ENCODE results near the gene FERD3L. TPM values are rescaled to one million over a fixed set of nuclear protein-coding genes. Genes with fewer than 3 reads are reported as not detected.
"Not testable (repeated sequence)": the region's sequence is repeated elsewhere in the genome, so short reads cannot be mapped to it uniquely, and the experiment has no call there.

FERD3L gene, protein sequence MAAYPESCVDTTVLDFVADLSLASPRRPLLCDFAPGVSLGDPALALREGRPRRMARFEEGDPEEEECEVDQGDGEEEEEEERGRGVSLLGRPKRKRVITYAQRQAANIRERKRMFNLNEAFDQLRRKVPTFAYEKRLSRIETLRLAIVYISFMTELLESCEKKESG
- total RNA-seq (2014; rRNA removed; shearing (Covaris generic)), result not detected in 2 replicates

DNA sequence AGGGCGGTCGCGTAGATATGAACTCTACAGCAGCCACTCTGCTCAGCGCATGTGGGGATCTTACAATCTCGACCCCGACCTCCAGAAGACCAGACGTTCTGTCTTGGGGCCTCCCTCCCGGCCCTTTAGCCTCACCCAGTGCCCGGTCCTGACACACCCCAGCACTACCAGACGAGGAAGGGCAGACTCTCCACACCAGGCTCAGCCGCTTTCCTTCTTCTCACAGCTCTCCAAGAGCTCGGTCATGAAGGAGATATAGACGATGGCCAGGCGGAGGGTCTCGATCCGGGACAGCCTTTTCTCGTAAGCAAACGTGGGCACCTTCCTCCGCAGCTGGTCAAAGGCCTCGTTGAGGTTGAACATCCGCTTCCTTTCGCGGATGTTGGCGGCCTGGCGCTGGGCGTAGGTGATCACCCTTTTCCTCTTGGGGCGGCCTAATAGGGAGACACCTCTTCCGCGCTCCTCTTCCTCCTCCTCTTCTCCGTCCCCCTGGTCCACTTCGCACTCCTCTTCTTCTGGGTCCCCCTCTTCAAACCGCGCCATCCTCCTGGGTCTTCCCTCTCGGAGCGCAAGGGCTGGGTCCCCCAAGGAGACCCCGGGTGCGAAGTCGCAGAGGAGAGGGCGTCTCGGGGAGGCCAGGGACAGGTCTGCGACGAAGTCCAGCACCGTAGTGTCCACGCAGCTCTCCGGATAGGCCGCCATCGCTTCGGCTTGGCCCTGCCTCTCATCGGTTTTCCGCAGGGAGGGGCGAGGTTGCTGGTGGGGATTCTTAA, at the start of gene FERD3L:
Gene FERD3L (minus strand): TSS at position 761 of the 773 bp plus-strand sequence. CDS start 59 bp downstream, at position 702.
- DNase-seq (ENCODE audit: low read depth), result no peak

DNA sequence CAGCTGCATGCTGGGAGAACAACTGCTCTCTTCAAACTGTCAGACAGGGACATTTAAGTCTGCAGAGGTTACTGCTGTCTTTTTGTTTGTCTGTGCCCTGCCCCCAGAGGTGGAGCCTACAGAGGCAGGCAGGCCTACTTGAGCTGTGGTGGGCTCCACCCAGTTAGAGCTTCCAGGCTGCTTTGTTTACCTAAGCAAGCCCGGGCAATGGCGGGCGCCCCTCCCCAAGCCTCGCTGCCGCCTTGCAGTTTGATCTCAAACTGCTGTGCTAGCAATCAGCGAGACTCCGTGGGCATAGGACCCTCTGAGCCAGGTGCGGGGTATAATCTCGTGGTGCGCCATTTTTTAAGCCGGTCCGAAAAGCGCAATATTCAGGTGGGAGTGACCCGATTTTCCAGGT, 49.2 kb upstream of the FERD3L start:
- not testable (repeated sequence) for DNase-seq (ENCODE audit: low read depth)

DNA sequence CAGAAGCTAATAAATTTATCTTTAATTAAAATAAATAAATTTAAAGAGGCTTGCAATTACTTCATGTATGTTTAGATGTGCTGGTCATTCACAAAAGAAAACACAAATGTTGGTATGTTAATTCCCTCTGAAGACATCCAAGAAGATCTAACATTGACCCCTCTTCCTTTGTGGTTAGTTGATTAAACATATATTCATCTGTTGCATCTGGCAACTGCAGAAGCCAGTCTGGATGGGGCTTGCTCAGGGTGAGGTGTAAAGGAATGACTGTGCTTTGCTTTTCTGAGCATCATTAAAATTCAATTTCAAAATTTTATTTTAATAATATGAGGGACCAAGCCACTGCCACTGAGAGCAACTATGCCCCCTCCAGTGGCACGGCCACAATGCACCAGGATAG, 36.4 kb upstream of the FERD3L start:
- DNase-seq (ENCODE audit: low read depth), result no peak

DNA sequence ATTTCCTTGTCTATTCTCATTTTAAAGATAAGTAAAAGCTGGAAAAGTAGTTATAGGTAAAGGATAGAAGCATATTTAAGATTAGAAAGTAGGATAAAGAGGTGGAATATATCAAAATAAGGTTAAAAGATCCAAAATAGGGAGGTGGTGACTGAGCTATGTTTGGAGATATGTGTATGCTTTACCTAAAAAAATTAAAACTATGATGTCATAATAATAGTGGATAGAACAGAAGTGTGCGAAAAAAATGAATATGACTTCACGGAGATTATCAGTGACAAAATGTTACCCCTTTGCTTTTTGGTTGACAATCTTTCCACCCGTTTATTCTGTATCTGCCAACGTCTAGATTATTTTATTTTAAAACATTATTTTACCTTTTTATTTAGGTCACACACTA, 33.4 kb upstream of the FERD3L start:
- DNase-seq (ENCODE audit: low read depth), result no peak

DNA sequence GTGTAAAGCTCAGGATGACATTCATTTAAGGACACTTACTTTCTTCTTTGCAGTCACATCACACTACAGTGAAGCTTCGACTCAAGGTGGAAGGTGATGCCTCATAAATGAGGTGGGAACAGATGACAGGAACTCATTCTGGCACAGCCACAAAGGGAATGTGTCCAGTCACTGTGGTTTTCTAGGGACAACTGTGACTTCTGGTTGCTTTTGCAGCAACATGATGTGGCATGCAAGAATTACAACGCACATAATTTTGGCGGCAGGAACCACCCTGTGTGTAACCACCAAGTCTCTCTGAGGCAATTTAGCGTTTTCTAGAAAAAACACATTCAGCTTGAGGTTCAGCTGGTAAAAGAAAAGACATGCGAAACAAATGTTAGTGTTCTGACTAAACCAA, 32.0 kb upstream of the FERD3L start:
- DNase-seq (ENCODE audit: low read depth), result peak; percentile 43

DNA sequence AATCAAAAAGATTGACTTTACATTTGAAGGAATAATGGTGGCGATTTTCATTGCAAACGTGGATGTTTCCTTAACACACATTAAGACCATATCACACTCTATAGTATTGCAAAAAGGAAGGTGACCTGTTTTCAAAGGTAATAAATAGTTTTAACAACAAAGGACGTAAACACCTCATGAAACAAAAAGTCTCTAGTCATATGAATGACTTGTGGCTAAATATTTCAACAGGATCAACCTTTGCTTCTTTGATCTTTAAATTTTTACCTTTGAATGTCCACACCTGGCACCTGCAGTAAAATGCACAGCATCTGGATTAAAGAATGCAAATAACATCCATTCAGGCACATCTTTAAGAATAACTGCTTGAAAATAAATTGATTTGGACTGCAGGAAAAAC, 30.0 kb upstream of the FERD3L start:
- no peak for DNase-seq (ENCODE audit: low read depth)

DNA sequence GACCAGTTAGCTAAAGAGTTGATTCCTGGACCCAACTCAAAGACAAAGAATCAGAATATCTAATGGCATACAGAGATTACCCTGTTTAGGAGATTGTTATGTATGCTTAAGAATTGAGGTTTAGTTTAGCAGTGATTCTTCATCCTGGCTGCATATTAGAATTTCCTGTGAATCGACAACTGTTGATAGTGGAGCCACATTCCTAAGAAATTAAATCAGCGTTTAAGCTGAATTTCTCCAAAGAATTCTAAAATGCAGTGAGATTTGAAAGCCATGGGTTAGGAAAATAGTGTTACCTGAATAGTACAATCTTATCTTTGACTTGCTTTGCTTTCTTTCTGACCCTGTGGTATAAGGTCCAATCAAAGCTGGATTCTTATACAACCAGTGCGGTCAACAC, 16.4 kb upstream of the FERD3L start:
- no peak for DNase-seq (ENCODE audit: low read depth)

DNA sequence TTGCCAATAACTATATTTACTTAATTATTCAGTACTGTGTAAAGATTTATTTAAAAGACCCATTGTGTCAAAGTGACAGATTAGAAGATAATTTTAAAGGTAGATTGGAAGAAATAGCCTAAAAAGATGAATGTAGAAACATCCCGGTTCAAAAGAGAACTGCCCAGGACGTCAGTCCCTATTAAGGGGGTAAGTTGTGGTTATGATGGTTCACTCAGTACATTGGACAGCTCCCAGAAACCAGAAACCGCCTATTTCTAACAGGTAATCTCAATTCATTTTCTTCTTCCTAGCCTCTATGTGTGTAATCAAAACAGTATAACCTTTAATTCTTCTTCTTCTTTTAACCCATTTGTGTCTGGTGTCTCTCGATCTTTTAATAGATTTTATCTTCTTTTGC, 1.5 kb upstream of the FERD3L start:
- DNase-seq (ENCODE audit: low read depth), result peak; percentile 25

DNA sequence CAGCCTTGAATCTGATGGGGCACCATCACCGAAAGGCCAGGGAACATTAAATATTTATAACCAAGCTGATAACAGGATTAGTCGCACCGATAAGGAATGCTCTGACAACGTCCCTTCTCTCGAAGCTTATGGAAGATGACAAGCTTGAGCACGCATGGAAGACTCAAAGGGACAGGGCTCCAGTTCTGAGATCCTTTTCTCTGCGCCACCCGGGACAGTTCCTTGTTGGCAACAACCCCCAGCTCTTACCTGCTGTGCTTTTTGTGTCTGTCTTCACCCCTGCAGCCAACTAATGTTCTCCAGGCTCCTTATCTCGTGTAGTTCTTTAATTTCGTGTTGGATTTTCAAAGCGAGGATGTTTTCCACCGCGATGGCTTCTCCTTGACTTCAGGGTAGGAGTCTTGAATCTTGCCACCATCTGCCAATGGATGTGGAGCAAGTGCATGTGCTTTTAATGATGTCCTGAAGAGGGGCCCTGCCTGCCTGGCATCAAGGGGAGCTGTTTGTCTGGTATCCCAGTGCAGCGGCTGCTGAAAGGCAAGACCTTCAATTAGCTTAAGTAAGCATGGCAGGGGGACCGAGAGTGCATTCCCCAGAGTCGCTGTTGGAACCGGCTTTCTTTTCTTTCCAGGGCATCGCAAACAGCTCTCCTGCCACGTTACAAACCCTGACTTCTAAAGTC, 354 bp upstream of the FERD3L start:
- DNase-seq (ENCODE audit: low read depth), result no peak

DNA sequence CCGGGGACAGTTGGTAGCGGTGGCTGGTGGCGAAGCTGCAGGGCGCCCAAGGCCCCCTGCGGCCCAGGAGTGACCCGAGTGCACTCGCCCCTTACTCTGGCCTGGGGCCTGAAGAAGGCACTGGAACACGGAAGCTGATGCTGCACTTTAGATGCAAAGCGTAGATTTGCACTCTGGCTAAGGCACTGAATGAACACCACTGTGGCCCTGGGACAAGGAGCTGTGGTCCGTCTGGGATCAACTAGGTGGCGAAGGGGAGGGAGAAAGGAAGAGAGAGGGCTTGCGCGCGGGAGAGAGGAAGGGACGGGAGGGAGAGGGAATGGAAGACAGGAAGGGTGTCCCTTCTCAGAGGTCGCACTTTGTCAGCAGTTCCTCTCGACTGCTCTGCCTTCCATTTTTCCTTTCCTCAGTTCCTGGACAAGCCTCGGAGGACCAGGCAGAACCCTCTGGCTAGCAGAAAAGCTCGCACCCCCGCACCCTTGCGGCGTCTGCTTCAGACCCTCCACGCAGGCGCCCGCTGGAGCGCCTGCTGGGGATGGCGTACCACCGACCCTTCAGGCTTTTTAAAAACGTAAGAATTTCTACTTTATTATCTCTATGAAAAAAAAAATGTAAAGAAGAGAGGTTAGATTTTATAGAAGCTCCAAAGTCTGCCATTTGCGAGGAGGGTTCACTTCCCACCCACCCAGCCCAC, 1.2 kb downstream of the FERD3L start:
- DNase-seq (ENCODE audit: low read depth), result no peak

DNA sequence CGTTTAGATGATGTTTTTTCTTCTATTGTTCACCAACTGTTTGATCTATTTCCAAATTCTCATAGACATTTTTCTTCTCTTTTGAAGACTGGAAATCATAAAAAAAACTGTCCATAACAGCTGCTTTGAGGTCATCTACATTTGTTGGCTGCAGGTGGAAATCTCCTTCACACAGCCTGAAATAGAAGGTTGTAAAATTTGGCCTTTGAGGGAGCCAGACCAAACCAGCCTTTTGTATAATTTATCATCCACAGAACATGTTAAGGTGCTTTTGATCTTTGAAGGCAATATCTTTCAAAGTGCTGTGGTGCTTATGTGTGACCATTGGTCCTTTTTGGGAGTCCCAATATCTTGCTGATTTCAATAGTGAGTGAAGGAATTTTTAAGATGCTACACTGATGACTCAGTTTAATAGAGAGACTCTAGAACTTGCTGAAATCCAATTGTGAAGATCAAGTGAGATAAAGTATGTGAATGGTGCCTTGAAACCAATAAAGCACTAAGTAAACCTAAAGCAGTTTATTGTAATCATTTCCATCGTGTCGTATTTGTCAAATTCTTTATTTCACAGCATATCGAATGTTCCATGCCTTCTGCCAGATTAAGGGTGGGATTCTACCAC, 5.4 kb downstream of the FERD3L start:
- DNase-seq (ENCODE audit: low read depth), result no peak

DNA sequence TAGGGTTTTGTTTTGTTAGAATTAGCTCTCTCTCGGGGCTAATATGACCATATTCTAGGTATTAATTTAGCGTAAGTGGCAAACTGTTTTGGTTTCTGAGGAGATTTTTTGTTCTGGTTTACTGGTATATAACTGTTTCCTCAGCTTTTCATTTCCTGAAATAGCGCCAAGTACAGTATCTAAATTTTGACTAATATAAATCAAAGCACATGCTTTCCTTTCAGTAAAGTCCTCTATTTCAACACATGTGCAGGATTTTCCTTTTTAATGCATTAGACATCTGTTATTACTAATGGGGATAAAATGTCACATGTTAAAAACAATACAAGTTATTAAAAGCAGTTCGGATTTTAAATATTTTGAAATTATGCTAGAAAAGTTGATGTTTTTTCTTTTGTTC, 11.3 kb downstream of the FERD3L start:
- no peak for DNase-seq (ENCODE audit: low read depth)

DNA sequence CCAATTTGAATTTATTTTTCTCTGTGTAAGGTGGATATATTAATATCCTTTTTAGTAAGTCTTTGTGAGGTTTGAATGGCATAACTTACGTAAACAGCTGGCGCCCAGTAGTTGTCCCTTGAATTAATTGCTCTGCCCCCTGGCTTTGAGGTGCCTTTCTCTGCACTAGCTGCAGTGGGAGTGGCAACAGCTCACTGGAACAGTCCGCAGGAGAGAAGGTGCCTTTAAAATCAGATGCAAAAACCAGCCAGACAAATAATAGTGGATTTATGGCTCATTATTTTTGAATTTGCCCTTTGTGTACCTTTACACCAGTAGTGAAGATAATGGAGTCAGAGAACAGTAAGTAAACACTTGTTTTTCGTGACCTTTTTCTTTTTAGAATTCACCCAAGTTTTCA, 11.8 kb downstream of the FERD3L start:
- no peak for DNase-seq (ENCODE audit: low read depth)

DNA sequence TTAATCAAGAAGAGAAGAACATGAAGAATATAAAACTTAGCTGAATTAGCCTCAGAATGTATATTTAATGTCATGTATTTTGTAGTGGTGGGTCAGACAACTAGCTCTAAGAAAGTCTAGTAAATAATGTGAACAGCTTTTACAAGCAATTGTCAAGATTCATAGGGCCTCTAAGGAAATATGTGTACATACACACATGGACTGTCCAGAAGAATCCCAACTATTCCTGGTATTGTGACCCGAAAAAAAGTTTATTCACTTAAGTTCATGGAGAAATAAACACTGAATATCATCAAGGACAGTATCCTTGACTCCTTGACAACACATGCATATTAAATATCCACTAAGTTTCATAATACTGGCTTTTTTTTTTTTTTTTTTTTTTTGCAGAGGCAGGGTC, 16.4 kb downstream of the FERD3L start:
- DNase-seq (ENCODE audit: low read depth), result no peak

DNA sequence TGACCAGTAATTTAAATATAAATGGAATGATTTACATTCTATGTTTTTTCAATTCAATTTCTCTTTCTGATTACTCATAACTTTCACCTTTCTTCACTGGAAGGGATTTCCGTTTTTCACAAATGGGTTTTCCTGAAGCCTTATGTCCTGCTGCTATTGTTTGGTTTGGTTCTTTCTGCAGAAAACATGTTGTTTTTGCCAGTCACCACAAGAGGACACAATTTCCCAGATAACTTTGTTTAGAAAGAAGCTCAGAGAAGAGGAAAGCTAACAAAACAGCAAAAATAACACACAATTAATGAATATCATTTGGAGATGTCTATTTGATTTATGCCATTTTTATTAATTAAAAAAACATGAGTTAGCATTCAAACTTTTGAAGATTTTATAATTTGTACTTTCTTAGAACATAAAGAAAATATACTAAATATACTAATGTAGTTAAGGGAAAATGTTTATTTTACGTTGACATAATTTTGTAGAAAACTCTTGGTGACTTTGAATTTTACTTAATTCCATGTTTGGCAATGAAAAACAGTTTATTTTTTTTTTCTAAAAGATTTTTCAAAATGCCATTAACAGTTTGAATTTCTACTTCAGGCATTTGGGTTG, 23.1 kb downstream of the FERD3L start:
- peak; percentile 60 for DNase-seq (ENCODE audit: low read depth)

DNA sequence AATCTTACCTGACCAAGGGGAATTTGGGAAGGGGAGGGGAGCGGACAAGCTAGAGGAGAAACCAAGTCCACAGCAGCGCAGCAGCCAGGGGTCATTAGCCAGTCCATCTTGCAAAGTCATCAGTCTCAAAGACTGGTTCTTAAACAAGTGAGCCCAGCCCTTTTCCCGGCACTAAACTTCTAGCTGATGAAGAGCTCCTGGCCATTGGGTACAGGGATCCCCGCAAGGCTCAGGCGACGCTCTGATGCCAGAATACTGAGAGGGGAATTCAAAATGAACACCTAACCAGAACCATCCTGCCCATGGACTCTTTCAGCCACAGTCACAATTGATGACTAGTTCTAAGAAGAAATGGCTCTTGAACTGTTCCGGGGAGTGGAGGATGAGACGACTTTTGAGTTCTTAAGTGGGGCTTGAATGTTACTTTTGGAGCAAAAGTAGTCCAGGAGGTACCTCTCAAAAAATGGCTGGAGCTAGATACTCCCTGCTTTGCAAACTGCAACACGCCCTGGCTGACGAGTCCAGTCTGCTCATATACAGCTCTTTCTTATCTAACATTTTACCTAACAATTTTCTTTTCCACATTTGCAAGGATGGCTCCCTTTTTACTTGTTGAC, 25.2 kb downstream of the FERD3L start:
- DNase-seq (ENCODE audit: low read depth), result no peak

DNA sequence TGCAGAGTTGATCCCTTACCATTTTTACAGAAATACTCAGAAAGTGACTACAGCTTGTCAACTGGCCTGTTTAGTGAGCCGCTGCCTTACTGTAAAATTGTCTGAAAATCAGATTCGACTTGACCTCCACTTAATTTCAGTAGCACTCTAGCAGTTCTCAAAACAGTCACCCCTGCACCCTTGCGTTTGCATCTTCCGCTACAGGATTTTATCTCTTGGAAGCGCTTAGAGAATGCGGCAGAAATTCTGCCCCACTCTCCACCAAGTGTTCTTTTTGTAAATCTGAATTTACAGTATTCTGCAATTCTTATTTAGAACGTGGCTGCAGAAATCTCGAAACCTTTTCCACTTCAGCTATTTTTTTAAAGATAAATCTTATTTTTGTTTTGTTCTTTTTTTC, 25.8 kb downstream of the FERD3L start:
- DNase-seq (ENCODE audit: low read depth), result no peak

DNA sequence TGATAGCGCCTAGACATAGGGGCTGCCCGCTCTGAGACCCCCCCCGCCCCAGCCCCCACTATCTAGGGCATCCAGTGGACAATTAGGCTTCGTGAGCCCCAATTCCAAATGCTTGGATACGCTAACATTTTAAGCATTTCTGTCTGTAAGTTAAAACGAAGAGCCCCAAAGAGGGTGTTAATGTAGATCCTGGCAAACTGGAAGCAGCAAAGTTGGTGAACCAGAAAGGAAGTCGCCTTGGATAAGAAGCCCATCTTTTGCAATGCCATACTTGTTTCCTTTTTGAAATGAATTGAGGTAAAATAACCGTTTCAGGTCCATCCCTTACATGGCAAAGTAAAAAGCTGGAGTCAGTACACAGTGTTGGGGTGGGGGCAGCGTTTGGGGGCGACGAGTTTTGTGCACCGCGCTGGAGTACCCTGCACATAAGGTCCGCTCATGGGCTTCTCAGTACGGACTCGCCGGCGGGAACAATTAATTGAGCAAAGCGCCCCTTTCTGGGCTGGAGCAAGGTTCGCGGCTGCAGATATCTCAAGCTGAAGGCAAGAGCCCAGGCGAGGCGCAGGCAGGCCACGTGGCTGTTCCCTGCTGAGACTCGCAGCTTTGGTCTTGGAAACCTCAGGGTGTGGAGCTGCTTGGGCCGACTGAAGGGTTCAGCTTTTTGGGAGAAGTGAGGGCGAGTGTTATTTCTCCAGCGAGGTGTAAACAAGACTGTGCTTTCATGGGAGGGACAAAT, 26.4 kb downstream of the FERD3L start:
- DNase-seq (ENCODE audit: low read depth), result no peak

DNA sequence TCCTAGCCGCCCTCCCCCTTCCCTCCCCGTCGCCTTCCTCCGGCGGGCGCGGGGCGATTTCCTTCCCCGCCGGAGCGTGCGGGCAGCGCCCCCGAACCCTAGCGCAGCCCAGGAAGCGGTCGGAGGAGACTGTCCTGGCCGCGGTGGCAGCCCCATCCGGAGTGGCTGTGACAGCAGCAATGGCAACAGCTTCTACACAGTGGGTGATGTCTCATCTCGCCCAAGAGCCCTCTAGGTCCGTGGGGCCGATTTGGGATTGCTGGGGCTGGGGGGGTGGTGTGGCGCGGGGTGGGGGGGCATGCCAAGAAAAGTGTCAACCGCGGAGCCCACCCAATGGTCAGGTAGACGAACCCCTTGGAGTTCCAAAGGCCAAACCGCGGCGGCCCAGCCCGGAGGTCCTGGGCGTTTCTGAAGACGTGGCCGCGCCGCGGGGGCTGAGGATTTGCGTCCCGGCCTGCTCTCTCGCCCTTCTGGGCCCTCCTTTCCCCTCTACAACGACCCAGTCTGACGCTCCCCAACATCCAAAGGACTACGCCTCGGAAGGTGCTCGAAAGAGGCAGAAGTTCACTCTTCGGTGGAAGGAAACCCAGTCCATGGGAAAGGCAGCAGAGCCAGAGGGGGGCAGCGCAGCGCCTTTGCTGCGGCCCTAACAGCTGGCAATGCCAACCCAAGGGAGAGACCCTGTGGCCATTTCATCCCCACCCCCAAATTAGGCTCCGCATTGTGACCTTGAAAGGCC, 27.2 kb downstream of the FERD3L start:
- peak; percentile 25 for DNase-seq (ENCODE audit: low read depth)
